Lung (tissue), 12 donors: ENCODE results near the gene C15orf39. TPM values are rescaled to one million over a fixed set of nuclear protein-coding genes. Genes with fewer than 3 reads are reported as not detected.

ENCODE experiments used
- ATAC-seq: fragments of 200-7000 bp; cut with Tn5 transposase; one replicate; pipeline ENCODE4 v1.9.1; 2020; ENCODE audit warnings: moderate number of reproducible peaks; ENCODE audit not compliant: insufficient read depth, low FRiP score
- DNase-seq, 3 donors: peaks; one replicate each; pipeline ENCODE4 v3.0.0-alpha.2; 2013 to 2017
- H3K27ac ChIP-seq, 2 donors: one replicate each; pipeline ENCODE4 v1.5.1; 2013; ENCODE audit warnings: mild to moderate bottlenecking in 2 of 2, moderate library complexity in 2 of 2, control low read depth in 1 of 2, inconsistent platforms in 1 of 2, low read depth in 1 of 2, low read length in 1 of 2
- H3K27me3 ChIP-seq, 3 donors: one replicate each; pipeline ENCODE4 v1.5.1; 2013; ENCODE audit warnings: low read length in 2 of 3; ENCODE audit not compliant: control insufficient read depth in 3 of 3, insufficient read depth in 3 of 3
- H3K36me3 ChIP-seq, 4 donors: one replicate each; pipeline ENCODE4 v1.5.1; 2013; ENCODE audit warnings: low read length in 4 of 4, mild to moderate bottlenecking in 1 of 4, moderate library complexity in 1 of 4; ENCODE audit not compliant: control insufficient read depth in 4 of 4, insufficient read depth in 4 of 4
- H3K4me1 ChIP-seq, 5 donors: one replicate each; pipeline ENCODE4 v1.5.1; 2013; ENCODE audit warnings: low read length in 5 of 5, mild to moderate bottlenecking in 2 of 5, moderate library complexity in 1 of 5; ENCODE audit not compliant: control insufficient read depth in 5 of 5, insufficient read depth in 5 of 5
- H3K4me3 ChIP-seq: one replicate; pipeline ENCODE4 v1.5.1; 2013; ENCODE audit warnings: mild to moderate bottlenecking, control low read depth, moderate library complexity
- H3K9ac ChIP-seq, 2 donors: one replicate each; pipeline ENCODE4 v1.5.1; 2013; ENCODE audit warnings: low read length in 2 of 2, control low read depth in 1 of 2; ENCODE audit not compliant: insufficient read depth in 1 of 2
- H3K9me3 ChIP-seq, 4 donors: one replicate each; pipeline ENCODE4 v1.5.1; 2013; ENCODE audit warnings: low read length in 3 of 4, mild to moderate bottlenecking in 1 of 4, moderate library complexity in 1 of 4; ENCODE audit not compliant: control insufficient read depth in 4 of 4, insufficient read depth in 3 of 4
- WGBS, 2 donors: extraction: QIAGEN DNeasy Blood & Tissue Kit; methylation state at CpG; one replicate each; pipeline ENCODE4 v1.1.7; 2013; 5-methylcytosine and 5-hydroxymethylcytosine counted together
- polyA plus RNA-seq, 2 donors: library from polyadenylated mRNA; stranded (reverse); fragments of 200-250 nt; gene quantifications; one replicate each; pipeline ENCODE4 v1.2.1, GENCODE V29; 2013
- total RNA-seq, 2 donors: library from RNA; depleted of rRNA in 1 of 2; stranded (reverse); fragments of >200 nt in 1 of 2; gene quantifications; one replicate each; pipeline ENCODE4 v1.2.1, GENCODE V29; 2014 to 2021
- TF ChIP-seq, protein P1 (sequence below): IDR thresholded peaks from 2 replicates; pipeline ENCODE4 v1.5.1; 2012; ENCODE audit warnings: mild to moderate bottlenecking; ENCODE audit errors: control extremely low read depth, extremely low read depth
- donor health status: control.
- donor health status: control.
- donor health status: Bipolar disorder and iron deficiency.
- donor health status: healthy.
- donor health status: DM: yes; HTN: yes; CAD: no.

Gene C15orf39
- total and polyA plus RNA-seq, 4 donors: 13.1 to 57.7 (median 25.6) TPM

DNA sequence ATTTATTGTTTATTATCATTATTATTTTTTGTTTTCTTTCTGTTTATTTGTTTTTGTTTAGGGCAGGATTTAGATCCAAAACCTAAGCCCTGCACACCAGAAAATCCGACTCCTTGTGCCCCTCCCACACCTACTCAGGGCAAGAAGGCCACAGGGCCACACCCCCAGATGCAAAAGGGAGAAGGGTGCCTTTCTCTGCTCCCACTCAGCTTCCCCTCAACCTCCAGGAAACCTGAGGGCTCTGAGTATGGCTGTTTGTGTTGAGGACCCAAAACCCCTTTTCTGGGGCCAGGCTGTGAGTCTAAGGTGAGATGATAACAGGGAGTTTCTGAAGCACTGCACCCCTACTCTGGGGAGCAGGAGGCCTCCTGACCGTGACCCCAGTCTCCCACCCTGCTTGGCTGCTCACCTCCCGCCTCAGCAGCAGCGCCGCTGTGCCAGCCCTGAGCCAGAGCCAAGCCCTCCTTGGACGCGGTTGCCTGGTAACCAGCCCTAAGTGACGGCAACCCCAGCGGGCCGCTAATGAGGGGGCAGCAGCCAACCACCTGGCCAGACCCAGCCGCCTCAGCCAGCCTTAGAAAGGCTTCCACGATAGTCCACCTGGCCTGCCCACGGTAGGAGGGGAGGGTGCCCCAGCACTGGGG is 6.4 kb upstream of the C15orf39 start:
- no peak overlapping the region for H3K27ac ChIP-seq
- no peaks in the 10 kb centered on the region for H3K9me3 ChIP-seq
- H3K4me3 ChIP-seq: no peak overlapping the region
- no peak overlapping the region for H3K9ac ChIP-seq
- TF ChIP-seq, protein P1, sequence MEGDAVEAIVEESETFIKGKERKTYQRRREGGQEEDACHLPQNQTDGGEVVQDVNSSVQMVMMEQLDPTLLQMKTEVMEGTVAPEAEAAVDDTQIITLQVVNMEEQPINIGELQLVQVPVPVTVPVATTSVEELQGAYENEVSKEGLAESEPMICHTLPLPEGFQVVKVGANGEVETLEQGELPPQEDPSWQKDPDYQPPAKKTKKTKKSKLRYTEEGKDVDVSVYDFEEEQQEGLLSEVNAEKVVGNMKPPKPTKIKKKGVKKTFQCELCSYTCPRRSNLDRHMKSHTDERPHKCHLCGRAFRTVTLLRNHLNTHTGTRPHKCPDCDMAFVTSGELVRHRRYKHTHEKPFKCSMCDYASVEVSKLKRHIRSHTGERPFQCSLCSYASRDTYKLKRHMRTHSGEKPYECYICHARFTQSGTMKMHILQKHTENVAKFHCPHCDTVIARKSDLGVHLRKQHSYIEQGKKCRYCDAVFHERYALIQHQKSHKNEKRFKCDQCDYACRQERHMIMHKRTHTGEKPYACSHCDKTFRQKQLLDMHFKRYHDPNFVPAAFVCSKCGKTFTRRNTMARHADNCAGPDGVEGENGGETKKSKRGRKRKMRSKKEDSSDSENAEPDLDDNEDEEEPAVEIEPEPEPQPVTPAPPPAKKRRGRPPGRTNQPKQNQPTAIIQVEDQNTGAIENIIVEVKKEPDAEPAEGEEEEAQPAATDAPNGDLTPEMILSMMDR: no peak
- H3K36me3 ChIP-seq: no peaks in the 10 kb centered on the region
- DNase-seq (peak; percentile 69 to 79 (median 74)), ATAC-seq (no peak)
- 21 to 34% methylated on average over 13 of the region's 13 CpGs for WGBS, 2 donors
- peaks cover 0 to 4% (median 0%) of the 10 kb centered on the region in 3 donors for H3K27me3 ChIP-seq
- peaks cover 0 to 20% (median 3%) of the 10 kb centered on the region in 5 donors for H3K4me1 ChIP-seq

DNA sequence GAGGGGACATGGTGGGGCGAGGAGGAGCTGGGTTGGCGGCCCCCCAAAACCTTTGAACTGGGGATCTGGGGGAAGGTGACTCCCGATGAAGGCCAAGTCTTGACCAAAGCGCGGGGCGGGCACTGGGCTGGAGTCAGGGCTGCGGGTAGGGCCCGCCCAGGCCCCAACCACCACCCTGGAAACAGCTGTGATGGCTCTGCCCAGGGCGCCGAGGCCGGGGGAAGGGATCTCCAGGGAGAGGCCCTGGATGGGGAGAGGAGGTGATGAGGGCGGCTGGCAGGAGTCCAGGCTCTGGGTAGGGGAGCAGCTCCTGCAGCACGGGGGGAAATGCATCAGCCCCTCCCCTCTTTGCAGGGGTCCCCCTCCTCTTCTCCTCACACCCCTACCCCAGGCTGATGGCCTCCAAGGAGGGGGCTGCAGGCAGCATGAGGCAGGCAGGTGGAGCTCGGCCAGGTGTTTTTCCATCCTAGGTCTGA is 5.9 kb upstream of the C15orf39 start:
- Histone ChIP-seq H3K27ac (no peak overlapping the region), H3K4me3 (no peak overlapping the region), H3K9me3 (no peaks in the 10 kb centered on the region), H3K27me3 (peaks cover 0 to 4% (median 0%) of the 10 kb centered on the region in 3 donors), H3K9ac (no peak overlapping the region), H3K4me1 (peaks cover 1 to 25% (median 9%) of the 10 kb centered on the region in 5 donors), H3K36me3 (no peaks in the 10 kb centered on the region)
- DNase-seq (peak; percentile 42 to 62 (median 58)), ATAC-seq (no peak)
- 31 to 52% methylated on average over 12 to 14 of the region's 14 CpGs for WGBS, 2 donors
- TF ChIP-seq, protein P1: no peak

DNA sequence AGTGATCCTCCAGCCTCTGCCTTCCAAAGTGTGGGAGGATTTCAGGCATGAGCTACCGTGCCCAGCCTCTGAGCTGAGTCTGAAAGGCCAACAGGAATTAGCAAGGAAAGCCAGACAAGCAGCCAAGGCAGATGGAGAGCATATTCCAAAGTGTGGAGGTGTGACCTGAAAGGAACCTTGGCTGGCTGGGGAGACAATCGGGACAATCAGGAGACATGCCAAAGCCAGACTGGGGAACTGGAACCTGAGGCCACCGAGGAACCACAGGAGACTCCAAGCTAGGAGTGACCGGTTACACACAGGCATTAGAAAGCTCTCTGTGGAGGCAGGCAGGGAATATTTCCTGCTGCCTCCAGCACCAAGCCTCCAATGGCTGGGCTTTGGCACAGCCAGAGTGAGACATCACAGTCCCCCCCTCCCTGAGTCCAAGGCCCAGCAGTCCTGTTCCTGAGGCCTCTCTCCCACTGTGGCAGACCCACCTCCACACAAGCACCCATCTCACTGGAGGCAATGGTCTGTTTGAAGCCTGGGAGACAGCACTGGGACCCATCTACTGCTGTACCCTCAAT is 4.5 kb upstream of the C15orf39 start:
- Histone ChIP-seq H3K27me3 (peaks cover 0 to 4% (median 0%) of the 10 kb centered on the region in 3 donors), H3K4me3 (no peak overlapping the region), H3K36me3 (no peaks in the 10 kb centered on the region), H3K9ac (no peak overlapping the region), H3K27ac (no peak overlapping the region), H3K9me3 (no peaks in the 10 kb centered on the region), H3K4me1 (peaks cover 3 to 33% (median 13%) of the 10 kb centered on the region in 5 donors)
- 84 to 95% methylated on average over 4 of the region's 4 CpGs for WGBS, 2 donors
- DNase-seq: no peak
- TF ChIP-seq, protein P1: no peak
- no peak for ATAC-seq
